Upper lobe of right lung (tissue), 1 donor: ENCODE results near the gene RREB1. TPM values are rescaled to one million over a fixed set of nuclear protein-coding genes. Genes with fewer than 3 reads are reported as not detected.

Experiments used
- ATAC-seq: fragments of 200-7000 bp; cut with Tn5 transposase; one replicate; pipeline ENCODE4 v1.9.1; 2020; ENCODE audit warnings: mild to moderate bottlenecking, moderate library complexity
- DNase-seq: peaks from one replicate; pipeline ENCODE4 v3.0.0-alpha.2; 2020
- H3K27ac ChIP-seq: fragments of 200-600 bp; one replicate; pipeline ENCODE4 v1.8.0; 2022
- H3K27me3 ChIP-seq: fragments of 200-600 bp; one replicate; pipeline ENCODE4 v1.8.0; 2022; ENCODE audit warnings: mild to moderate bottlenecking
- H3K36me3 ChIP-seq: fragments of 200-600 bp; one replicate; pipeline ENCODE4 v1.8.0; 2022
- H3K4me1 ChIP-seq: fragments of 200-600 bp; one replicate; pipeline ENCODE4 v1.8.0; 2022
- H3K4me3 ChIP-seq: fragments of 200-600 bp; one replicate; pipeline ENCODE4 v1.8.0; 2022; ENCODE audit warnings: mild to moderate bottlenecking
- H3K9me3 ChIP-seq: fragments of 200-600 bp; one replicate; pipeline ENCODE4 v1.8.0; 2022
- intact Hi-C: fragments of 100-400 bp; cut with DNase I; formaldehyde crosslinking; loops from one replicate; pipeline ENCODE4 v1.11.0; 2022
- total RNA-seq: library from RNA; stranded (reverse); fragmentation: NEBNext Ultra II Directional; extraction: Animal tissue kit (Norgen Biotek cat#: 25700); gene quantifications from one replicate; pipeline ENCODE4 v1.2.1, GENCODE V29; 2021
- TF ChIP-seq, protein P1 (sequence below): fragments of 200-600 bp; IDR thresholded peaks from one replicate; pipeline ENCODE4 v1.8.0; 2022; ENCODE audit warnings: antibody characterized with exemption
- donor health status: DM: no; HTN: yes; CAD: no; lungs with severe emphysema.

RREB1 gene
- total RNA-seq, 1 donor from 2014 or later, result 60.2 TPM

DNA sequence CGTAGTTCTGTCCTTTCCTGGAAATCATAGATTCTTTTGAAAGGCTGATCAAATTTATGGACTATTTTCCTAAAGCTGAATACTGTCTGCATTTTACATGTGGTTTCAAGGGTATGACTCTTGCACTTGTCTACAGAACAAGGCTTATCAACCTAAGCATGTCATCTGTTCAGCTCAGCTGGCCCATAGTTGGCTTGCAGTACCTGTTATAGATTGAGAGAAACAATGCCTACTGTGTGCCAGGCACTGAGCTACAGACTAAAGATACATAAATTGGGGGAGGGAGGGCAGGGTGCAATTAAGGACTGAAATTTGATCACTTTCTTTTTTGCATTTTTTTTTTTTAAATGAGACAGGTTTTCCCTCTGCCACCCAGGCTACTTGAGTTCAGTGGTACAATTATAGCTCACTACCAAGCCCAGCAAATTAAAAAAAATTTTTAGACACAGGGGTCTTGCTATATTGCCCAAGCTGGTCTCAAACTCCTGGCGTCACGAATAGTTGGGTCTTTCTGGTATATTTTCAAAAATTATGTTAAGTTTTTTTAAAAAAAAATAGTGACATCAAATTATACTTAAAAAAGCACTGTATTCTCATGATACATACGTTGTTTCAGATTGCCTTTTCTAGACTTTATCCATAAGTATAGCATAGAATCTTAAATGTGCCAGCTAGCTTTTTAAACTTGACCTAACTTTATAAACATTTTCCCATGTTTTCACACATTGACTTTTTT is 52.2 kb downstream of the RREB1 start:
- Histone ChIP-seq H3K36me3 (no peaks in the 10 kb centered on the region), H3K4me3 (no peak overlapping the region), H3K4me1 (peaks cover 63% of the 10 kb centered on the region), H3K27ac (peak overlapping the region; percentile 8), H3K27me3 (no peaks in the 10 kb centered on the region), H3K9me3 (no peaks in the 10 kb centered on the region)
- TF ChIP-seq, protein P1, sequence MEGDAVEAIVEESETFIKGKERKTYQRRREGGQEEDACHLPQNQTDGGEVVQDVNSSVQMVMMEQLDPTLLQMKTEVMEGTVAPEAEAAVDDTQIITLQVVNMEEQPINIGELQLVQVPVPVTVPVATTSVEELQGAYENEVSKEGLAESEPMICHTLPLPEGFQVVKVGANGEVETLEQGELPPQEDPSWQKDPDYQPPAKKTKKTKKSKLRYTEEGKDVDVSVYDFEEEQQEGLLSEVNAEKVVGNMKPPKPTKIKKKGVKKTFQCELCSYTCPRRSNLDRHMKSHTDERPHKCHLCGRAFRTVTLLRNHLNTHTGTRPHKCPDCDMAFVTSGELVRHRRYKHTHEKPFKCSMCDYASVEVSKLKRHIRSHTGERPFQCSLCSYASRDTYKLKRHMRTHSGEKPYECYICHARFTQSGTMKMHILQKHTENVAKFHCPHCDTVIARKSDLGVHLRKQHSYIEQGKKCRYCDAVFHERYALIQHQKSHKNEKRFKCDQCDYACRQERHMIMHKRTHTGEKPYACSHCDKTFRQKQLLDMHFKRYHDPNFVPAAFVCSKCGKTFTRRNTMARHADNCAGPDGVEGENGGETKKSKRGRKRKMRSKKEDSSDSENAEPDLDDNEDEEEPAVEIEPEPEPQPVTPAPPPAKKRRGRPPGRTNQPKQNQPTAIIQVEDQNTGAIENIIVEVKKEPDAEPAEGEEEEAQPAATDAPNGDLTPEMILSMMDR, result no peak
- DNase-seq (no peak), ATAC-seq (no peak)
- intact Hi-C loops, result no loop called here

DNA sequence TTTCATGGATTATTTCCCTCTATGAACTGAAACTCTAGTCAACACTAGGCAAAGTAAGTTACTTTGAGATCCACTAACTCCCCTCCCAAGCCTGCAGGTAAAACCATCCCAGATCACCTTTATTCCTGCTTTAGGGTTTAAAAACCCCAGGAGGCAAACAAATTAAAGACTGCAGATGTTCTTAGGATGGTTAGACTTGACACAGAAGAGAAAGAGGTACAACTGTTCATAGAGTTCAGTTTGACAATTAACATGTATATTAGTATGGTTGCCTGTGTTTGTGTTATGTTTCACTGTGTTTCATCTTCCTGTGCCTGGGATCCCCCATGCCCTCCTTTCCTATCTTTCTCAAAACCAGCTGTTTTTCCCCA is 53.5 kb downstream of the RREB1 start:
- H3K4me3 ChIP-seq, result no peak overlapping the region
- no peaks in the 10 kb centered on the region for H3K9me3 ChIP-seq
- intact Hi-C loops, result no loop called here
- DNase-seq (no peak), ATAC-seq (no peak)
- H3K4me1 ChIP-seq, result peaks cover 63% of the 10 kb centered on the region
- H3K27me3 ChIP-seq, result no peaks in the 10 kb centered on the region
- TF ChIP-seq, protein P1, result no peak
- no peaks in the 10 kb centered on the region for H3K36me3 ChIP-seq
- no peak overlapping the region for H3K27ac ChIP-seq

DNA sequence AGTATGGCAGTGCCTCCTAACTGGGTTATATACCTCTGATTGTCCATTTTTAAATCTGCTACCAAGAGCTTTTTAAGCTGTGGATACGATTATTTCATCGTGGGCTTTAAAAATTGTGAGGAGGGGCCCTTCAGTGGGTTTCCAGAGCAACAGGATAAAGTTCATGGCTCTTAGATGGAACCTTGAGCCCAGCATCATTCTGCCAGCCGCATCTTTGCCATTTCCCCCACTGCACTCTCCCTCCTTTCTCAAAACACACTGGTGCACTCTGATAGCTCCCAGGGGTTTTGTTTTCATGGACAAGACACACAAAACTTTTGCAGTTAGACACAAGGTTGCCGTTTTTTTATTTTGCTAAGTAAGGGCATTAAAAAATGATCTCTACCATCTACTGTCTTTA is 54.1 kb downstream of the RREB1 start:
- TF ChIP-seq, protein P1, result no peak
- no peaks in the 10 kb centered on the region for H3K36me3 ChIP-seq
- peaks cover 63% of the 10 kb centered on the region for H3K4me1 ChIP-seq
- intact Hi-C loops, result no loop called here
- H3K4me3 ChIP-seq, result no peak overlapping the region
- ATAC-seq, result no peak
- no peak overlapping the region for H3K27ac ChIP-seq
- no peaks in the 10 kb centered on the region for H3K9me3 ChIP-seq
- H3K27me3 ChIP-seq, result no peaks in the 10 kb centered on the region
- DNase-seq, result no peak

DNA sequence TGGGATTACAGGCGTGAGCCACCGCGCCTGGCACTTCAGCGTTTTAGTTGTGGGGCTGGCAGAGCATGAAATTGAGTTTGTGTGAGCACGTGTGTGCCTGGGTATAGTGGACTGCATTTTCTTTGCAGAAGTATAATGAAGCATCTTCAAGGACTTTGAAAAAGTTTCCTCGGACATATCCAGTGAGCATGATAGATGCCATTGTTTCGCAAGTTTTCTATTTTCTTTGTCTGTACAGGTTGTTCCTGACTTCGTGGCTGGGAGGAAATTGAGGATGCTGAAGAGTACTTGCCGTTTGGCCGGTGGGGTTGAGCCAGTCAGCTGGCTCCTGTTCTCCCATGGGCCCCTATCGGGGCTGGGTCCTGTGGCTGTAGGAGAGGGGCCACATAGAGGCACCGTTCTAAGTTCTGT is 55.9 kb downstream of the RREB1 start:
- TF ChIP-seq, protein P1, result no peak
- intact Hi-C loops, result no loop called here
- Histone ChIP-seq H3K4me1 (peaks cover 67% of the 10 kb centered on the region), H3K27ac (peak overlapping the region; percentile 4), H3K27me3 (no peaks in the 10 kb centered on the region), H3K36me3 (no peaks in the 10 kb centered on the region), H3K4me3 (no peak overlapping the region), H3K9me3 (no peaks in the 10 kb centered on the region)
- DNase-seq, result no peak
- ATAC-seq, result no peak

- intact Hi-C loops, result no loop called here
Observed at GRCh38 chr6:7164536-7165001, 56.8 kb downstream of the RREB1 start.

More at GRCh38 chr6:7164536-7165001, 56.8 kb downstream of the RREB1 start:
- ATAC-seq (no peak), DNase-seq (no peak)
- Histone ChIP-seq H3K27me3 (no peaks in the 10 kb centered on the region), H3K4me1 (peaks cover 73% of the 10 kb centered on the region), H3K4me3 (no peak overlapping the region), H3K27ac (peak overlapping the region; percentile 33), H3K36me3 (no peaks in the 10 kb centered on the region), H3K9me3 (no peaks in the 10 kb centered on the region)
- TF ChIP-seq, protein P1, result no peak
